Ascending aorta (tissue), 2 donors: ENCODE results near the gene MLXIPL. TPM values are rescaled to one million over a fixed set of nuclear protein-coding genes. Genes with fewer than 3 reads are reported as not detected.
"Not testable (repeated sequence)": the region's sequence is repeated elsewhere in the genome, so short reads cannot be mapped to it uniquely, and the experiment has no call there.

Experiments
- DNase-seq, 2 donors: peaks; one replicate each; pipeline ENCODE4 v3.0.0-alpha.2; 2019; ENCODE audit warnings: low spot score in 2 of 2
- H3K27ac ChIP-seq, 2 donors: fragments of 200-600 bp; sonication (generic); one replicate each; pipeline ENCODE4 v1.5.1; 2016 to 2017; ENCODE audit warnings: mild to moderate bottlenecking in 1 of 2
- H3K27me3 ChIP-seq: fragments of 200-600 bp; sonication (generic); one replicate; pipeline ENCODE4 v1.5.1; 2017
- H3K36me3 ChIP-seq, 2 donors: fragments of 200-600 bp; sonication (generic); one replicate each; pipeline ENCODE4 v1.5.1; 2016
- H3K4me1 ChIP-seq, 2 donors: fragments of 200-600 bp; sonication (generic); one replicate each; pipeline ENCODE4 v1.5.1; 2016 to 2017; ENCODE audit warnings: mild to moderate bottlenecking in 1 of 2
- H3K4me3 ChIP-seq, 2 donors: fragments of 200-600 bp; sonication (generic); one replicate each; pipeline ENCODE4 v1.5.1; 2016 to 2017; ENCODE audit warnings: mild to moderate bottlenecking in 1 of 2
- H3K9me3 ChIP-seq, 2 donors: fragments of 200-600 bp; sonication (generic); one replicate each; pipeline ENCODE4 v1.5.1; 2016
- intact Hi-C: fragments of 100-400 bp; cut with DNase I; formaldehyde crosslinking; loops from one replicate; pipeline ENCODE4 v1.15.1; 2023
- total RNA-seq: library from RNA; depleted of rRNA; stranded (reverse); fragments of >200 nt; gene quantifications from one replicate; pipeline ENCODE4 v1.1.0, GENCODE V29; 2016
- TF ChIP-seq, protein P1 (sequence below), 3 experiments: fragments of 200-600 bp in 2 of 3; fragments of 450-650 bp in 1 of 3; sonication (generic) in 2 of 3; IDR thresholded peaks; one replicate each; pipeline ENCODE4 v1.5.1; 2016 to 2019; ENCODE audit warnings: antibody characterized with exemption in 3 of 3, mild to moderate bottlenecking in 1 of 3, moderate library complexity in 1 of 3

MLXIPL gene
- total RNA-seq, 1 donor from 2014 or later, result 297 TPM

DNA sequence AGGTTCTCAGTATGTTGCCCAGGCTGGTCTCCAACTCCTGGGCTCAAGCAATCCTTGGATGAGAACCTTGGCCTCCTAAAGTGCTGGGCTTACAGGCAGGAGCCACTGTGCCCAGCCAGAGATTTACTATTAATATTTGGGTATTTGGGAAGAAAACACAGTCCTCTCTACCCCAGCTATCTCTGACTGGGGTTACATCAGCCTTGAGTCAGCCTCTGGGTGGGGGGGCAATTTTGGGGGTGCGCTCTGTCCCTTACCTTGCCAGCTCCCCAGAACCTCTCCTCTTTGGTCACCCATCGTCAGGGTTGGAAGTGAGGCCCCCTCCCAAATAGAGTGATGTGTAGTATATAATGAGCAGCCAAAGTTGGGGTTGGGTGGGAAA lies 1.8 kb downstream of the MLXIPL start:
- Histone ChIP-seq H3K4me1 (peaks cover 7 to 15% of the 10 kb centered on the region in 2 donors), H3K9me3 (no peaks in the 10 kb centered on the region), H3K27ac (no peak overlapping the region), H3K27me3 (peaks cover 22% of the 10 kb centered on the region), H3K4me3 (no peak overlapping the region), H3K36me3 (no peaks in the 10 kb centered on the region)
- intact Hi-C loops, result no loop called here
- DNase-seq, result no peak
- TF ChIP-seq, protein P1, sequence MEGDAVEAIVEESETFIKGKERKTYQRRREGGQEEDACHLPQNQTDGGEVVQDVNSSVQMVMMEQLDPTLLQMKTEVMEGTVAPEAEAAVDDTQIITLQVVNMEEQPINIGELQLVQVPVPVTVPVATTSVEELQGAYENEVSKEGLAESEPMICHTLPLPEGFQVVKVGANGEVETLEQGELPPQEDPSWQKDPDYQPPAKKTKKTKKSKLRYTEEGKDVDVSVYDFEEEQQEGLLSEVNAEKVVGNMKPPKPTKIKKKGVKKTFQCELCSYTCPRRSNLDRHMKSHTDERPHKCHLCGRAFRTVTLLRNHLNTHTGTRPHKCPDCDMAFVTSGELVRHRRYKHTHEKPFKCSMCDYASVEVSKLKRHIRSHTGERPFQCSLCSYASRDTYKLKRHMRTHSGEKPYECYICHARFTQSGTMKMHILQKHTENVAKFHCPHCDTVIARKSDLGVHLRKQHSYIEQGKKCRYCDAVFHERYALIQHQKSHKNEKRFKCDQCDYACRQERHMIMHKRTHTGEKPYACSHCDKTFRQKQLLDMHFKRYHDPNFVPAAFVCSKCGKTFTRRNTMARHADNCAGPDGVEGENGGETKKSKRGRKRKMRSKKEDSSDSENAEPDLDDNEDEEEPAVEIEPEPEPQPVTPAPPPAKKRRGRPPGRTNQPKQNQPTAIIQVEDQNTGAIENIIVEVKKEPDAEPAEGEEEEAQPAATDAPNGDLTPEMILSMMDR (IDR thresholded peaks at IDR 0.05), result no peak

- TF ChIP-seq, protein P1 (IDR thresholded peaks at IDR 0.05), result no peak
- Histone ChIP-seq H3K4me3 (no peak overlapping the region), H3K9me3 (no peaks in the 10 kb centered on the region), H3K4me1 (peaks cover 7 to 15% of the 10 kb centered on the region in 2 donors), H3K36me3 (no peaks in the 10 kb centered on the region), H3K27ac (no peak overlapping the region), H3K27me3 (peaks cover 22% of the 10 kb centered on the region)
- intact Hi-C loops, result no loop called here
- no peak for DNase-seq
Observed at GRCh38 chr7:73621168-73622063, 2.9 kb downstream of the MLXIPL start.

GRCh38 chr7:73619394-73619793 lies 4.9 kb downstream of the MLXIPL start:
- H3K9me3 ChIP-seq, H3K27ac ChIP-seq, DNase-seq, H3K4me3 ChIP-seq, intact Hi-C loops, H3K36me3 ChIP-seq: not testable (repeated sequence)
- peaks cover 7 to 15% of the 10 kb centered on the region in 2 donors for H3K4me1 ChIP-seq
- peaks cover 21% of the 10 kb centered on the region for H3K27me3 ChIP-seq

DNA sequence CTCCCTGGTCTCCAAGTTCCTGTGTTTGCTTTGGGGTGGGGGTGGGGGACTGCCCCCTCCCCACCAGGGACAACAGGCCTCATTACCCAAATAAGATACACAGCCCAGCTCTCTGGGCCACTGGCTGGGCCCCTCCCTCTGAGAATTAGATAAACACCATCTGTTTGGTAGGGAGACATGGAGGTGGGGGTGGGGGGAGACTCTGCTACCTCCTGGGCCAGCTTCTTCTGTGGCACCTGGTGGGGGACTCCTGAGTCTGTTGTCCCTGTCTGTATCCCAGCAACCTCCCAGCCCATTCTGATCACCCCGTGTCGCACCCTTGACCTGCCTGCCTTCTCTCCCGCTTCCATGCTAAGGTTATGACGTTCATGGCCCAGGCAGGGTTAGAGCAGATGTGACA lies 5.8 kb downstream of the MLXIPL start:
- intact Hi-C loops, result no loop called here
- Histone ChIP-seq H3K27ac (no peak overlapping the region), H3K4me1 (peaks cover 0 to 8% of the 10 kb centered on the region in 2 donors), H3K36me3 (no peaks in the 10 kb centered on the region), H3K4me3 (no peak overlapping the region), H3K9me3 (no peaks in the 10 kb centered on the region), H3K27me3 (peaks cover 12% of the 10 kb centered on the region)
- TF ChIP-seq, protein P1 (IDR thresholded peaks at IDR 0.05), result no peak
- no peak for DNase-seq

DNA sequence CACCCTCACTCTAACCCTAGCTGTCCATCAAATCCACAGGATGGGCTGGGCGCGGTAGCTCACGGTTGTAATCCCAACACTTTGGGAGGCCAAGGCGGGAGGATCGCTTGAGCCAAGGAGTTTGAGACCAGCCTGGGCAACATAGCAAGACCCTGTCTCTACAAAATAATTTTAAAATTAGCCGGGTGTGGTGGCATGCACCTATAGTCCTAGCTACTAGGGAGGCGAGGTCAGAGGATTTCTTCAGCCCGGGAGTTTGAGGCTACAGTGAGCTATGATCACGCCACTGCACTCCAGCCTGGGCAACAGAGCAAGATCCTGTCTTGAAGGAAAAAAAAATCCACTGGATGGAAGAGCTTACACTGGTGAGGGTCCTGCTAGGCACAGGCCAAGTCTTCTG lies 6.8 kb downstream of the MLXIPL start:
- intact Hi-C loops, DNase-seq, H3K27ac ChIP-seq, H3K27me3 ChIP-seq, H3K9me3 ChIP-seq, H3K36me3 ChIP-seq, H3K4me1 ChIP-seq, H3K4me3 ChIP-seq: not testable (repeated sequence)

DNA sequence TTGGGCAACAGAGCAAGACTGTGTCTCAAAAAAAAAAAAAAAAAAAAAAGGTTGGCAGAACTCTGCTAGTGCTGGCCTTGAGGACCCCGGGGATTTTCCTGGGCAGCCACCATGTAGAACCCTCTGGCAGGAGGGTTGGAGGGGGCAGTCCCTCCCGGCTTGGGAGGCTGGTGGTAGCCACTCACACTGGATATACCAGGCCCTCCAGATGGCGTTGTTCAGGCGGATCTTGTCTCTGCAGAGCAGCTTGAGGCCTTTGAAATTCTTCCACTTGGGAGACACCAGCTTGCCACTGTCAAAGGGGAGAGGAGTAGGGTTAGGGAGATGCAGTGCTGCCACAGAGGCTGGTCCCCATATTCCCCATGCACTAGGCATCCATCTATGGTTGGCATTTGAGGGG lies 8.4 kb downstream of the MLXIPL start:
- no peaks in the 10 kb centered on the region for H3K27me3 ChIP-seq
- no peaks in the 10 kb centered on the region for H3K4me1 ChIP-seq
- no peaks in the 10 kb centered on the region for H3K36me3 ChIP-seq
- no peak overlapping the region for H3K4me3 ChIP-seq
- no peak for DNase-seq
- TF ChIP-seq, protein P1 (IDR thresholded peaks at IDR 0.05), result no peak
- intact Hi-C loops, result no loop called here
- no peak overlapping the region for H3K27ac ChIP-seq
- no peaks in the 10 kb centered on the region for H3K9me3 ChIP-seq

- H3K36me3 ChIP-seq, H3K9me3 ChIP-seq, H3K4me3 ChIP-seq, H3K4me1 ChIP-seq, intact Hi-C loops, DNase-seq, H3K27ac ChIP-seq, H3K27me3 ChIP-seq: not testable (repeated sequence)
Observed at GRCh38 chr7:73614937-73615336, 9.4 kb downstream of the MLXIPL start.
